Lower lobe of right lung (tissue), 2 donors: Measurements from ENCODE around the gene RELCH. TPM values are rescaled to one million over a fixed set of nuclear protein-coding genes. Genes with fewer than 3 reads are reported as not detected.

Experiments used
- ATAC-seq, 2 donors: fragments of 200-7000 bp; cut with Tn5 transposase; one replicate each; pipeline ENCODE4 v1.9.1; 2020 to 2022; ENCODE audit warnings: mild to moderate bottlenecking in 2 of 2, moderate library complexity in 2 of 2
- DNase-seq: peaks from one replicate; pipeline ENCODE4 v3.0.0-alpha.2; 2020
- H3K27ac ChIP-seq: fragments of 200-600 bp; one replicate; pipeline ENCODE4 v1.8.0; 2022
- H3K27me3 ChIP-seq: fragments of 200-600 bp; one replicate; pipeline ENCODE4 v1.8.0; 2022; ENCODE audit warnings: low read depth
- H3K36me3 ChIP-seq: fragments of 200-600 bp; one replicate; pipeline ENCODE4 v1.8.0; 2022; ENCODE audit warnings: mild to moderate bottlenecking
- H3K4me1 ChIP-seq: fragments of 200-600 bp; one replicate; pipeline ENCODE4 v1.8.0; 2022
- H3K4me3 ChIP-seq: fragments of 200-600 bp; one replicate; pipeline ENCODE4 v1.8.0; 2022; ENCODE audit warnings: mild to moderate bottlenecking
- H3K9me3 ChIP-seq: fragments of 200-600 bp; one replicate; pipeline ENCODE4 v1.8.0; 2022
- CTCF ChIP-seq: fragments of 200-600 bp; IDR thresholded peaks from one replicate; pipeline ENCODE4 v1.8.0; 2022; ENCODE audit warnings: antibody characterized with exemption, mild to moderate bottlenecking
- intact Hi-C: fragments of 100-400 bp; cut with DNase I; formaldehyde crosslinking; loops from one replicate; pipeline ENCODE4 v1.11.0; 2022
- total RNA-seq: library from RNA; stranded (reverse); fragmentation: NEBNext Ultra II Directional; extraction: Animal tissue kit (Norgen Biotek cat#: 25700); gene quantifications from one replicate; pipeline ENCODE4 v1.2.1, GENCODE V29; 2021
- donor health status: DM: no; HTN: yes; CAD: no; lungs with severe emphysema.

Gene RELCH
- total RNA-seq, 1 donor from 2014 or later, result 29.9 TPM

- Histone ChIP-seq H3K4me1 (peaks cover 5% of the 10 kb centered on the region), H3K27ac (no peak overlapping the region), H3K9me3 (no peaks in the 10 kb centered on the region), H3K36me3 (no peaks in the 10 kb centered on the region), H3K27me3 (no peaks in the 10 kb centered on the region), H3K4me3 (no peak overlapping the region)
- TF ChIP-seq CTCF, result no peak
- intact Hi-C loops, result no loop called here
- DNase-seq (no peak), ATAC-seq (no peak)
Measured at GRCh38 chr18:62343316-62343715, 156.3 kb downstream of the RELCH start.

GRCh38 chr18:62345909-62346308 is 158.9 kb downstream of the RELCH start:
- DNase-seq, result no peak
- Histone ChIP-seq H3K9me3 (no peaks in the 10 kb centered on the region), H3K27me3 (no peaks in the 10 kb centered on the region), H3K36me3 (no peaks in the 10 kb centered on the region), H3K27ac (no peak overlapping the region), H3K4me3 (no peak overlapping the region), H3K4me1 (no peaks in the 10 kb centered on the region)
- intact Hi-C loops, result no loop called here
- TF ChIP-seq CTCF, result no peak
- no peak for ATAC-seq

GRCh38 chr18:62346333-62347088 is 159.5 kb downstream of the RELCH start:
- intact Hi-C loops, result no loop called here
- Histone ChIP-seq H3K9me3 (no peaks in the 10 kb centered on the region), H3K27me3 (no peaks in the 10 kb centered on the region), H3K4me1 (no peaks in the 10 kb centered on the region), H3K36me3 (no peaks in the 10 kb centered on the region), H3K27ac (no peak overlapping the region), H3K4me3 (no peak overlapping the region)
- ATAC-seq, result no peak
- TF ChIP-seq CTCF, result no peak
- no peak for DNase-seq

- intact Hi-C loops, result no loop called here
Measured at GRCh38 chr18:62347089-62347506, 160.0 kb downstream of the RELCH start.

GRCh38 chr18:62348474-62348873 is 161.4 kb downstream of the RELCH start:
- no peak for TF ChIP-seq CTCF
- Histone ChIP-seq H3K4me3 (no peak overlapping the region), H3K27ac (no peak overlapping the region), H3K4me1 (no peaks in the 10 kb centered on the region), H3K27me3 (no peaks in the 10 kb centered on the region), H3K36me3 (no peaks in the 10 kb centered on the region), H3K9me3 (no peaks in the 10 kb centered on the region)
- ATAC-seq, result no peak
- intact Hi-C loops, result no loop called here
- no peak for DNase-seq

More at GRCh38 chr18:62347089-62347506, 160.0 kb downstream of the RELCH start:
- H3K27ac ChIP-seq, result no peak overlapping the region
- no peaks in the 10 kb centered on the region for H3K9me3 ChIP-seq
- no peak for ATAC-seq
- H3K4me1 ChIP-seq, result no peaks in the 10 kb centered on the region
- TF ChIP-seq CTCF, result no peak
- no peaks in the 10 kb centered on the region for H3K27me3 ChIP-seq
- no peak overlapping the region for H3K4me3 ChIP-seq
- DNase-seq, result no peak
- H3K36me3 ChIP-seq, result no peaks in the 10 kb centered on the region
